Panc1 (cell line): Measurements from ENCODE around the gene SLCO2B1. TPM values are rescaled to one million over a fixed set of nuclear protein-coding genes. Genes with fewer than 3 reads are reported as not detected.

ENCODE experiments used
- ATAC-seq: fragments of 200-7000 bp; cut with Tn5 transposase; 2 replicates; pipeline ENCODE4 v1.9.1; 2020; ENCODE audit warnings: mild to moderate bottlenecking, moderate library complexity
- BruUV-seq: library from RNA; stranded (reverse); fragments of 400-500 nt; replicated peaks from 2 replicates; lab custom pipeline; 2021; lab: Mats Ljungman, UMichigan
- CTCF ChIA-PET: fragments of 300-600 bp; sonication (Branson Sonifier 250); formaldehyde crosslinking; loops from one replicate; lab custom pipeline; 2022; ENCODE audit warnings: antibody characterized with exemption; lab: Charles Lee
- POLR2A ChIA-PET: fragments of 300-600 bp; sonication (Branson Sonifier 250); formaldehyde crosslinking; loops from one replicate; lab custom pipeline; 2022; ENCODE audit warnings: antibody characterized with exemption; lab: Charles Lee
- DNase-seq: peaks from one replicate; pipeline ENCODE4 v3.0.0-alpha.2; 2010; ENCODE audit warnings: low read depth, low spot score
- H3K27ac ChIP-seq: 2 replicates; pipeline ENCODE4 v1.5.1; 2011; ENCODE audit warnings: mild to moderate bottlenecking, low read length, inconsistent platforms
- H3K27me3 ChIP-seq: fragments of 200-500 bp; sonication (Bioruptor generic); 2 replicates; pipeline ENCODE4 v1.6.0; 2014; ENCODE audit warnings: low read length, inconsistent platforms; ENCODE audit not compliant: control insufficient read depth, insufficient read depth
- H3K36me3 ChIP-seq: fragments of 200-500 bp; sonication (Bioruptor generic); 2 replicates; pipeline ENCODE4 v1.5.1; 2014; ENCODE audit warnings: inconsistent platforms, mild to moderate bottlenecking, low read length, moderate library complexity; ENCODE audit not compliant: control insufficient read depth, insufficient read depth
- H3K4me1 ChIP-seq: 2 replicates; pipeline ENCODE4 v1.5.1; 2011; ENCODE audit warnings: inconsistent platforms, mild to moderate bottlenecking, low read length, moderate library complexity; ENCODE audit not compliant: control insufficient read depth, insufficient read depth
- H3K4me3 ChIP-seq, 2 experiments: 2 replicates each; pipeline ENCODE4 v1.5.1; 2011 to 2012; ENCODE audit warnings: low read depth in 2 of 2, low read length in 2 of 2, mild to moderate bottlenecking in 2 of 2, inconsistent platforms in 1 of 2, moderate library complexity in 1 of 2
- H3K9me3 ChIP-seq: fragments of 200-500 bp; sonication (Bioruptor generic); 2 replicates; pipeline ENCODE4 v1.5.1; 2014; ENCODE audit warnings: low read depth, mild to moderate bottlenecking, inconsistent platforms, low read length, moderate library complexity; ENCODE audit not compliant: control insufficient read depth, insufficient read depth
- in situ Hi-C: cut with HindIII; loops from 2 replicates; pipeline ENCODE4 v1.10.0; 2016; ENCODE audit warnings: low sequenced_read_pairs, low pct_unique_long_range_greater_than_20kb
- intact Hi-C: fragments of 100-400 bp; cut with micrococcal nuclease; formaldehyde crosslinking; loops from one replicate; pipeline ENCODE4 v1.10.0; 2022; ENCODE audit not compliant: unreplicated experiment
- total RNA-seq: library from RNA; stranded (reverse); gene quantifications from one replicate; pipeline ENCODE4 v1.2.1, GENCODE V29; 2021; ENCODE audit not compliant: unreplicated experiment
- TF ChIP-seq, protein P1 (sequence below), 2 experiments: IDR thresholded peaks; 2 replicates each; pipeline ENCODE4 v1.6.1; 2011 to 2012; ENCODE audit warnings: low read depth in 2 of 2, control low read depth in 1 of 2, low read length in 1 of 2, mild to moderate bottlenecking in 1 of 2, moderate library complexity in 1 of 2; ENCODE audit not compliant: insufficient read depth in 1 of 2

Gene SLCO2B1
- total RNA-seq, 1 experiment from 2014 or later: 0.77 TPM

DNA sequence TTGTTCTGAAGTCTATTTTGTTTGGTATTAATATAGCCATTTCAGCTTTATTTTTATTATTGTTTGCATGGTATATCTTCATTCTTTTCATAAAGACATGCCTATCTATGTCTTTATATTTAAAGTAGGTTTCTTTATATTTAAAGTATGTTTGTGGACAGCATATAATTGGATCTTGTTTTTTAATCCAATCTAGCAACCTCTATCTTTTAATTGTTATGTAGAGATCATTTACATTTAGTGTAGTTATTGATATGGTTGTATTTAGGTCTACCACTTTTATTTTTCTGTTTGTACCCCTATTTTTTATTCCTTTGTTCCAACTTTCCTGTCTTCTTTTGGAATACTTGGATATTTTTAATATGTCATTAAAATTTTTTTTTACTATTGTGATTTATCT is 103.4 kb downstream of the SLCO2B1 start:
- H3K9me3 ChIP-seq: peaks cover 20% of the 10 kb centered on the region
- in situ Hi-C loops (no loop called here), intact Hi-C loops (no loop called here)
- TF ChIP-seq, protein P1, sequence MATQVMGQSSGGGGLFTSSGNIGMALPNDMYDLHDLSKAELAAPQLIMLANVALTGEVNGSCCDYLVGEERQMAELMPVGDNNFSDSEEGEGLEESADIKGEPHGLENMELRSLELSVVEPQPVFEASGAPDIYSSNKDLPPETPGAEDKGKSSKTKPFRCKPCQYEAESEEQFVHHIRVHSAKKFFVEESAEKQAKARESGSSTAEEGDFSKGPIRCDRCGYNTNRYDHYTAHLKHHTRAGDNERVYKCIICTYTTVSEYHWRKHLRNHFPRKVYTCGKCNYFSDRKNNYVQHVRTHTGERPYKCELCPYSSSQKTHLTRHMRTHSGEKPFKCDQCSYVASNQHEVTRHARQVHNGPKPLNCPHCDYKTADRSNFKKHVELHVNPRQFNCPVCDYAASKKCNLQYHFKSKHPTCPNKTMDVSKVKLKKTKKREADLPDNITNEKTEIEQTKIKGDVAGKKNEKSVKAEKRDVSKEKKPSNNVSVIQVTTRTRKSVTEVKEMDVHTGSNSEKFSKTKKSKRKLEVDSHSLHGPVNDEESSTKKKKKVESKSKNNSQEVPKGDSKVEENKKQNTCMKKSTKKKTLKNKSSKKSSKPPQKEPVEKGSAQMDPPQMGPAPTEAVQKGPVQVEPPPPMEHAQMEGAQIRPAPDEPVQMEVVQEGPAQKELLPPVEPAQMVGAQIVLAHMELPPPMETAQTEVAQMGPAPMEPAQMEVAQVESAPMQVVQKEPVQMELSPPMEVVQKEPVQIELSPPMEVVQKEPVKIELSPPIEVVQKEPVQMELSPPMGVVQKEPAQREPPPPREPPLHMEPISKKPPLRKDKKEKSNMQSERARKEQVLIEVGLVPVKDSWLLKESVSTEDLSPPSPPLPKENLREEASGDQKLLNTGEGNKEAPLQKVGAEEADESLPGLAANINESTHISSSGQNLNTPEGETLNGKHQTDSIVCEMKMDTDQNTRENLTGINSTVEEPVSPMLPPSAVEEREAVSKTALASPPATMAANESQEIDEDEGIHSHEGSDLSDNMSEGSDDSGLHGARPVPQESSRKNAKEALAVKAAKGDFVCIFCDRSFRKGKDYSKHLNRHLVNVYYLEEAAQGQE (IDR thresholded peaks at IDR 0.05; ENCODE audit: insufficient read depth in 1 of 2, low read depth in 2 of 2, low read length in 1 of 2): no peak
- no TSS peak for BruUV-seq
- no peak overlapping the region for H3K4me3 ChIP-seq
- no peak for DNase-seq
- no peak overlapping the region for H3K27ac ChIP-seq
- no peaks in the 10 kb centered on the region for H3K4me1 ChIP-seq
- H3K27me3 ChIP-seq: peaks cover 4% of the 10 kb centered on the region; the same call in 1 of the 2 replicates
- POLR2A ChIA-PET: no interaction called here
- no peaks in the 10 kb centered on the region for H3K36me3 ChIP-seq
- CTCF ChIA-PET: interaction anchor here (0.6 kb wide), 1 partner anchor 109 kb away, joined by 7 read pairs; no protein-coding TSS in a partner anchor
- no peak for ATAC-seq

Other genes starting within 250 kb of the SLCO2B1 start
- gene XRRA1, start 202.0 kb upstream of the SLCO2B1 start, total RNA-seq: 34.1 TPM
- 242 TPM for gene SPCS2, start 201.8 kb upstream of the SLCO2B1 start, total RNA-seq
- gene NEU3, start 162.2 kb upstream of the SLCO2B1 start, total RNA-seq: 29.0 TPM
- gene OR2AT4, start 54.2 kb upstream of the SLCO2B1 start, total RNA-seq: not detected
- 0.54 TPM for gene TPBGL, start 89.7 kb downstream of the SLCO2B1 start, total RNA-seq
- 219 TPM for gene ARRB1, start 200.6 kb downstream of the SLCO2B1 start, total RNA-seq
- 2,945 TPM for gene RPS3, start 248.4 kb downstream of the SLCO2B1 start, total RNA-seq